ENCODE data around the gene TNFRSF14.
A peak's percentile ranks its signal among the peaks of the same experiment; 100 is the strongest.

The TNFRSF14 gene

GRCh38 chr1:2561898-2562895 is 6.0 kb downstream of the TNFRSF14 start:
- Histone ChIP-seq H2BK15ac (ENCODE audit: low read length) (peak overlapping the region; percentile 86), H2BK120ac (ENCODE audit: low read depth, low read length) (peak overlapping the region; percentile 66), H3K4ac (ENCODE audit: low read length) (no peak overlapping the region), H3K4me2 (ENCODE audit: insufficient read depth, low read length, poor library complexity, severe bottlenecking) (no peak overlapping the region), H4K8ac (ENCODE audit: low read depth, low read length) (no peak overlapping the region), H3K23ac (ENCODE audit: low read depth, low read length, poor library complexity) (peak overlapping the region; percentile 94), H3K9ac (ENCODE audit: low read depth, low read length, poor library complexity) (no peak overlapping the region), H4K91ac (ENCODE audit: low read depth, low read length, poor library complexity) (peak overlapping the region; percentile 81), H3K14ac (ENCODE audit: low read length) (peak overlapping the region; percentile 47), H2AFZ (ENCODE audit: low read length) (no peak overlapping the region), H3K9me3 (replicated peaks in 1 of 2; ENCODE audit: control insufficient read depth in 2 of 2, insufficient read depth in 1 of 2, low read depth in 1 of 2, low read length in 2 of 2) (no peaks in the 10 kb centered on the region), H2AK5ac (ENCODE audit: low read depth, low read length) (peak overlapping the region; percentile 96), H3K36me3 (replicated peaks in 1 of 2; ENCODE audit: control insufficient read depth in 2 of 2, insufficient read depth in 2 of 2, low read length in 2 of 2) (no peaks in the 10 kb centered on the region), H3K4me1 (ENCODE audit: control insufficient read depth in 2 of 2, insufficient read depth in 1 of 2, low read depth in 1 of 2, low read length in 2 of 2) (peaks cover 2% of the 10 kb centered on the region in 2 donors), H3K79me1 (ENCODE audit: low read depth, low read length) (no peaks in the 10 kb centered on the region), H3K4me3 (ENCODE audit: low read length in 2 of 2) (no peak overlapping the region), H3K18ac (ENCODE audit: low read length) (peak overlapping the region; percentile 93), H2BK12ac (ENCODE audit: low read length) (peak overlapping the region; percentile 63), H2BK5ac (ENCODE audit: low read length) (peak overlapping the region; percentile 62), H3K27me3 (ENCODE audit: control insufficient read depth in 3 of 3, insufficient read depth in 3 of 3, low read depth in 1 of 3, low read length in 3 of 3) (peaks cover 0 to 42% (median 0%) of the 10 kb centered on the region in 3 experiments), H3K27ac (replicated peaks; ENCODE audit: low read length) (no peak overlapping the region)
- WGBS, 2 donors (ENCODE audit: extremely low coverage in 2 of 2, insufficient read length in 2 of 2, insufficient replicate concordance in 1 of 2): no CpG with 5 or more reads among the region's 24 CpGs
- DNase-seq (ENCODE audit: low spot score): no peak

- no peak overlapping the region for H4K91ac ChIP-seq (ENCODE audit: low read depth, low read length, poor library complexity)
- H3K14ac ChIP-seq (ENCODE audit: low read length): peak overlapping the region; percentile 99
- H2AK5ac ChIP-seq (ENCODE audit: low read depth, low read length): no peak overlapping the region
- no peak overlapping the region for H3K4me3 ChIP-seq (ENCODE audit: low read length in 2 of 2)
- no peaks in the 10 kb centered on the region for H3K9me3 ChIP-seq (replicated peaks in 1 of 2; ENCODE audit: control insufficient read depth in 2 of 2, insufficient read depth in 1 of 2, low read depth in 1 of 2, low read length in 2 of 2)
- H2BK12ac ChIP-seq (ENCODE audit: low read length): no peak overlapping the region
- H2BK15ac ChIP-seq (ENCODE audit: low read length): no peak overlapping the region
- peak overlapping the region; percentile 85 for H3K23ac ChIP-seq (ENCODE audit: low read depth, low read length, poor library complexity)
- H2BK120ac ChIP-seq (ENCODE audit: low read depth, low read length): no peak overlapping the region
- H4K8ac ChIP-seq (ENCODE audit: low read depth, low read length): no peak overlapping the region
- no peaks in the 10 kb centered on the region for H3K36me3 ChIP-seq (replicated peaks in 1 of 2; ENCODE audit: control insufficient read depth in 2 of 2, insufficient read depth in 2 of 2, low read length in 2 of 2)
- H3K4ac ChIP-seq (ENCODE audit: low read length): no peak overlapping the region
- DNase-seq (ENCODE audit: low spot score): no peak
- H2BK5ac ChIP-seq (ENCODE audit: low read length): peak overlapping the region; percentile 46
- no peak overlapping the region for H3K4me2 ChIP-seq (ENCODE audit: insufficient read depth, low read length, poor library complexity, severe bottlenecking)
- H3K27ac ChIP-seq (replicated peaks; ENCODE audit: low read length): no peak overlapping the region
- no peak overlapping the region for H2AFZ ChIP-seq (ENCODE audit: low read length)
- peaks cover 2% of the 10 kb centered on the region in 2 donors for H3K4me1 ChIP-seq (ENCODE audit: control insufficient read depth in 2 of 2, insufficient read depth in 1 of 2, low read depth in 1 of 2, low read length in 2 of 2)
- H3K79me1 ChIP-seq (ENCODE audit: low read depth, low read length): no peaks in the 10 kb centered on the region
- peak overlapping the region; percentile 35 for H3K18ac ChIP-seq (ENCODE audit: low read length)
- H3K27me3 ChIP-seq (ENCODE audit: control insufficient read depth in 3 of 3, insufficient read depth in 3 of 3, low read depth in 1 of 3, low read length in 3 of 3): peaks cover 0 to 36% (median 0%) of the 10 kb centered on the region in 3 experiments
- H3K9ac ChIP-seq (ENCODE audit: low read depth, low read length, poor library complexity): no peak overlapping the region
- WGBS, 2 donors (ENCODE audit: extremely low coverage in 2 of 2, insufficient read length in 2 of 2, insufficient replicate concordance in 1 of 2): no CpG with 5 or more reads among the region's 18 CpGs
Observed at GRCh38 chr1:2563205-2563604, 7.0 kb downstream of the TNFRSF14 start.

GRCh38 chr1:2564006-2564814 is 8.0 kb downstream of the TNFRSF14 start:
- H2BK15ac ChIP-seq (ENCODE audit: low read length): peak overlapping the region; percentile 96
- H3K18ac ChIP-seq (ENCODE audit: low read length): peak overlapping the region; percentile 76
- no peak overlapping the region for H4K91ac ChIP-seq (ENCODE audit: low read depth, low read length, poor library complexity)
- H2BK5ac ChIP-seq (ENCODE audit: low read length): peak overlapping the region; percentile 46
- no peak overlapping the region for H3K23ac ChIP-seq (ENCODE audit: low read depth, low read length, poor library complexity)
- peak overlapping the region; percentile 98 for H2AK5ac ChIP-seq (ENCODE audit: low read depth, low read length)
- H3K9ac ChIP-seq (ENCODE audit: low read depth, low read length, poor library complexity): no peak overlapping the region
- no peak overlapping the region for H3K4me2 ChIP-seq (ENCODE audit: insufficient read depth, low read length, poor library complexity, severe bottlenecking)
- DNase-seq (ENCODE audit: low spot score): no peak
- H2AFZ ChIP-seq (ENCODE audit: low read length): no peak overlapping the region
- H3K36me3 ChIP-seq (replicated peaks in 1 of 2; ENCODE audit: control insufficient read depth in 2 of 2, insufficient read depth in 2 of 2, low read length in 2 of 2): no peaks in the 10 kb centered on the region
- no peak overlapping the region for H3K4me3 ChIP-seq (ENCODE audit: low read length in 2 of 2)
- no peak overlapping the region for H3K4ac ChIP-seq (ENCODE audit: low read length)
- H2BK120ac ChIP-seq (ENCODE audit: low read depth, low read length): no peak overlapping the region
- H3K4me1 ChIP-seq (ENCODE audit: control insufficient read depth in 2 of 2, insufficient read depth in 1 of 2, low read depth in 1 of 2, low read length in 2 of 2): peaks cover 2% of the 10 kb centered on the region in 2 donors
- no peak overlapping the region for H3K27ac ChIP-seq (replicated peaks; ENCODE audit: low read length)
- H3K14ac ChIP-seq (ENCODE audit: low read length): peak overlapping the region; percentile 94
- no peaks in the 10 kb centered on the region for H3K79me1 ChIP-seq (ENCODE audit: low read depth, low read length)
- H4K8ac ChIP-seq (ENCODE audit: low read depth, low read length): no peak overlapping the region
- no CpG with 5 or more reads among the region's 20 CpGs for WGBS, 2 donors (ENCODE audit: extremely low coverage in 2 of 2, insufficient read length in 2 of 2, insufficient replicate concordance in 1 of 2)
- no peak overlapping the region for H2BK12ac ChIP-seq (ENCODE audit: low read length)
- peaks cover 0 to 37% (median 0%) of the 10 kb centered on the region in 3 experiments for H3K27me3 ChIP-seq (ENCODE audit: control insufficient read depth in 3 of 3, insufficient read depth in 3 of 3, low read depth in 1 of 3, low read length in 3 of 3)
- H3K9me3 ChIP-seq (replicated peaks in 1 of 2; ENCODE audit: control insufficient read depth in 2 of 2, insufficient read depth in 1 of 2, low read depth in 1 of 2, low read length in 2 of 2): no peaks in the 10 kb centered on the region

All from neuronal stem cell (in vitro differentiated cells).